WTC11 (cell line): ENCODE data around the gene KAZN. TPM values are rescaled to one million over a fixed set of nuclear protein-coding genes. Genes with fewer than 3 reads are reported as not detected.

Experiments used
- ATAC-seq: fragments of 200-7000 bp; cut with Tn5 transposase; 2 replicates; pipeline ENCODE4 v1.10.0; 2021; ENCODE audit warnings: mild to moderate bottlenecking, moderate library complexity
- CTCF ChIA-PET: fragments of 300-600 bp; sonication (Branson Sonifier 250); formaldehyde crosslinking; loops from one replicate; lab custom pipeline; 2021; ENCODE audit warnings: antibody characterized with exemption; lab: Charles Lee
- POLR2A ChIA-PET: fragments of 350-600 bp; sonication (Branson Sonifier 250); formaldehyde crosslinking; loops from one replicate; lab custom pipeline; 2021; ENCODE audit warnings: antibody characterized with exemption; lab: Charles Lee
- DNase-seq: peaks from one replicate; pipeline ENCODE4 v3.0.0; 2021; ENCODE audit warnings: low spot score
- H3K27ac Mint-ChIP-seq: 2 replicates; pipeline ENCODE4 v1.8.0; 2021; ENCODE audit warnings: mixed read lengths
- H3K27me3 Mint-ChIP-seq: 2 replicates; pipeline ENCODE4 v1.8.0; 2021; ENCODE audit warnings: low read depth, mild to moderate bottlenecking, moderate library complexity, mixed read lengths
- H3K36me3 Mint-ChIP-seq: 2 replicates; pipeline ENCODE4 v1.8.0; 2021; ENCODE audit warnings: mixed read lengths
- H3K4me1 Mint-ChIP-seq: 2 replicates; pipeline ENCODE4 v1.8.0; 2022; ENCODE audit warnings: mixed read lengths
- H3K4me3 Mint-ChIP-seq: 2 replicates; pipeline ENCODE4 v1.8.0; 2021; ENCODE audit warnings: mild to moderate bottlenecking, moderate library complexity, mixed read lengths
- H3K9me3 Mint-ChIP-seq: 2 replicates; pipeline ENCODE4 v1.8.0; 2021; ENCODE audit warnings: mixed read lengths
- CREB1 ChIP-seq: sonication (generic); formaldehyde crosslinking; IDR thresholded peaks from 2 replicates; pipeline ENCODE4 v1.8.0; 2023; ENCODE audit warnings: mild to moderate bottlenecking, missing genetic modification reagents
- CREM ChIP-seq: sonication (generic); formaldehyde crosslinking; IDR thresholded peaks from 2 replicates; pipeline ENCODE4 v1.8.1; 2022; ENCODE audit warnings: mild to moderate bottlenecking, missing genetic modification reagents, moderate library complexity
- E2F1 ChIP-seq: sonication (generic); formaldehyde crosslinking; IDR thresholded peaks from 2 replicates; pipeline ENCODE4 v1.8.0; 2022; ENCODE audit warnings: mild to moderate bottlenecking, missing genetic modification reagents
- FOXP4 ChIP-seq: sonication (generic); formaldehyde crosslinking; IDR thresholded peaks from 2 replicates; pipeline ENCODE4 v1.8.0; 2022; ENCODE audit warnings: mild to moderate bottlenecking, missing genetic modification reagents
- HMGXB4 ChIP-seq: sonication (generic); formaldehyde crosslinking; IDR thresholded peaks from 2 replicates; pipeline ENCODE4 v1.8.1; 2023; ENCODE audit warnings: mild to moderate bottlenecking, moderate library complexity, missing genetic modification reagents
- IRF1 ChIP-seq: sonication (generic); formaldehyde crosslinking; IDR thresholded peaks from 2 replicates; pipeline ENCODE4 v1.8.0; 2023; ENCODE audit warnings: missing genetic modification reagents
- MXD4 ChIP-seq: fragments of 250-450 bp; sonication (Bioruptor Pico); IDR thresholded peaks from 2 replicates; pipeline ENCODE4 v1.8.0; 2021; ENCODE audit warnings: mild to moderate bottlenecking, moderate library complexity, borderline replicate concordance
- PRRX2 ChIP-seq: fragments of 250-450 bp; sonication (Bioruptor Pico); IDR thresholded peaks from 2 replicates; pipeline ENCODE4 v1.8.0; 2021; ENCODE audit warnings: mild to moderate bottlenecking
- RELA ChIP-seq: sonication (generic); formaldehyde crosslinking; IDR thresholded peaks from 2 replicates; pipeline ENCODE4 v1.8.1; 2022; ENCODE audit warnings: missing genetic modification reagents, mild to moderate bottlenecking, borderline replicate concordance
- RORB ChIP-seq: fragments of 250-450 bp; sonication (Bioruptor Pico); IDR thresholded peaks from 2 replicates; pipeline ENCODE4 v1.9.0; 2021; ENCODE audit warnings: mild to moderate bottlenecking
- SOX15 ChIP-seq: fragments of 250-450 bp; sonication (Bioruptor Pico); IDR thresholded peaks from 2 replicates; pipeline ENCODE4 v1.9.0; 2021; ENCODE audit warnings: mild to moderate bottlenecking
- TEAD1 ChIP-seq: sonication (generic); formaldehyde crosslinking; IDR thresholded peaks from 2 replicates; pipeline ENCODE4 v1.8.0; 2022; ENCODE audit warnings: mild to moderate bottlenecking, missing genetic modification reagents
- TEAD4 ChIP-seq: sonication (generic); formaldehyde crosslinking; IDR thresholded peaks from 2 replicates; pipeline ENCODE4 v1.8.0; 2022; ENCODE audit warnings: mild to moderate bottlenecking, missing genetic modification reagents
- ZBTB43 ChIP-seq: sonication (generic); formaldehyde crosslinking; IDR thresholded peaks from 2 replicates; pipeline ENCODE4 v1.8.1; 2023; ENCODE audit warnings: mild to moderate bottlenecking, missing genetic modification reagents
- ZNF121 ChIP-seq: sonication (generic); formaldehyde crosslinking; IDR thresholded peaks from 2 replicates; pipeline ENCODE4 v1.8.0; 2023; ENCODE audit warnings: missing genetic modification reagents
- ZNF317 ChIP-seq: sonication (generic); formaldehyde crosslinking; IDR thresholded peaks from 2 replicates; pipeline ENCODE4 v1.8.1; 2023; ENCODE audit warnings: low read depth, mild to moderate bottlenecking, moderate library complexity, missing genetic modification reagents, borderline replicate concordance
- ZNF423 ChIP-seq: fragments of 250-450 bp; sonication (Bioruptor Pico); IDR thresholded peaks from 2 replicates; pipeline ENCODE4 v2.1.2; 2022; ENCODE audit warnings: mild to moderate bottlenecking, moderate library complexity
- ZNF425 ChIP-seq: fragments of 250-450 bp; sonication (Bioruptor Pico); conservative IDR thresholded peaks from 2 replicates; pipeline ENCODE4 v1.9.0; 2021; ENCODE audit warnings: mild to moderate bottlenecking
- ZNF532 ChIP-seq: fragments of 250-450 bp; sonication (Bioruptor Pico); IDR thresholded peaks from 2 replicates; pipeline ENCODE4 v1.9.0; 2021; ENCODE audit warnings: mild to moderate bottlenecking, borderline replicate concordance
- total RNA-seq: library from RNA; stranded (reverse); gene quantifications from 3 replicates; pipeline ENCODE4 v1.2.3, GENCODE V29; 2021

Gene KAZN
- total RNA-seq, 1 experiment from 2014 or later, result 19.9 TPM

- no peak for TF ChIP-seq ZNF532
- TF ChIP-seq TEAD4 (CRISPR knock-in tag), result no peak
- TF ChIP-seq IRF1 (CRISPR knock-in tag), result no peak
- no peak for TF ChIP-seq RORB (CRISPR knock-in tag)
- TF ChIP-seq ZBTB43, result no peak
- no peak for TF ChIP-seq TEAD1
Observed at GRCh38 chr1:14919289-14919688, 320.8 kb downstream of the KAZN start (continued).

- no peak overlapping the region for H3K4me3 Mint-ChIP-seq
- H3K9me3 Mint-ChIP-seq, result no peaks in the 10 kb centered on the region
- ATAC-seq (no peak), DNase-seq (no peak)
- peaks cover 5% of the 10 kb centered on the region for H3K4me1 Mint-ChIP-seq
- H3K36me3 Mint-ChIP-seq, result no peaks in the 10 kb centered on the region
- peaks cover 16% of the 10 kb centered on the region for H3K27me3 Mint-ChIP-seq
- ChIA-PET CTCF (interaction anchor here (1.0 kb wide), 1 partner anchor 119 kb away, joined by 3 read pairs; no protein-coding TSS in a partner anchor), POLR2A (no interaction called here)
- no peak overlapping the region for H3K27ac Mint-ChIP-seq
- TF ChIP-seq PRRX2 (CRISPR knock-in tag) (no peak), ZNF317 (no peak), E2F1 (no peak), ZNF121 (CRISPR knock-in tag) (no peak), ZNF532 (no peak), RELA (CRISPR knock-in tag) (no peak), RORB (CRISPR knock-in tag) (no peak), SOX15 (CRISPR knock-in tag) (no peak), ZNF425 (no peak), CREM (CRISPR knock-in tag) (no peak), FOXP4 (CRISPR knock-in tag) (no peak), HMGXB4 (CRISPR knock-in tag) (no peak), MXD4 (CRISPR knock-in tag) (no peak), ZNF423 (CRISPR knock-in tag) (no peak), CREB1 (CRISPR knock-in tag) (no peak)
Observed at GRCh38 chr1:14919751-14920150, 321.3 kb downstream of the KAZN start.
